GM12801 (cell line): Measurements from ENCODE around the gene MCOLN3.

ENCODE experiments used
- TF ChIP-seq, protein P1 (sequence below): IDR thresholded peaks from one replicate; pipeline ENCODE4 v1.5.1; 2011; ENCODE audit warnings: control low read depth; ENCODE audit not compliant: insufficient read length; ENCODE audit errors: extremely low read depth

MCOLN3 gene

DNA sequence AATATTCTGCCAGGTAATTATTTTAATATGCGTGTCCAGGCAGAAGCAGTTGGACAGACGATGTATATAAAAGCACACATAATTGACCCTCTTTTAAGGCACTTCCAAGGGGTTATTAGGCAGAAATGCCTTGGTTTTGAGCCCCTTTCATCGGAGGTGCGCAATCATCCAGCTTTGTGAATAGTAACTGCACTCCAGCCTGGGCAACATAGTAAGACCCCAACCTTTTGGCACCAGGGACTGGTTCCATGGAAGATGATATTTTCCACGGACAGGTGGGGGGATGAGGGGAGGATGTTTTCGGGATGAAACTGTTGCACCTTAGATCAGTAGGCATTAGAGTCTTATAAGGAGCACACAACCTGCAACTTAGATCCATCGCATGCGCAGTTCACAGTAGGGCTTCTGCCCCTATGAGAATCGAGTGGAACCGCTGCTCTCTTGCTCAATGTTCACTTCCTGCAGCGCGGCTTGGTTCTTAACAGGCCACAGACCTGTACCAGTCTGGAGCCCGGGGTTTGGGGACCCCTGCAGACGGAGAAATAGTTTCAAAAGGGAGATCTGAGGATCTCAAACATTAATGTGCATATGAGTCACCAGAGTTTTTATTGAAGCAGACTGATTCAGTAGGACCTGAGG, 49.5 kb downstream of the MCOLN3 start:
- TF ChIP-seq, protein P1, sequence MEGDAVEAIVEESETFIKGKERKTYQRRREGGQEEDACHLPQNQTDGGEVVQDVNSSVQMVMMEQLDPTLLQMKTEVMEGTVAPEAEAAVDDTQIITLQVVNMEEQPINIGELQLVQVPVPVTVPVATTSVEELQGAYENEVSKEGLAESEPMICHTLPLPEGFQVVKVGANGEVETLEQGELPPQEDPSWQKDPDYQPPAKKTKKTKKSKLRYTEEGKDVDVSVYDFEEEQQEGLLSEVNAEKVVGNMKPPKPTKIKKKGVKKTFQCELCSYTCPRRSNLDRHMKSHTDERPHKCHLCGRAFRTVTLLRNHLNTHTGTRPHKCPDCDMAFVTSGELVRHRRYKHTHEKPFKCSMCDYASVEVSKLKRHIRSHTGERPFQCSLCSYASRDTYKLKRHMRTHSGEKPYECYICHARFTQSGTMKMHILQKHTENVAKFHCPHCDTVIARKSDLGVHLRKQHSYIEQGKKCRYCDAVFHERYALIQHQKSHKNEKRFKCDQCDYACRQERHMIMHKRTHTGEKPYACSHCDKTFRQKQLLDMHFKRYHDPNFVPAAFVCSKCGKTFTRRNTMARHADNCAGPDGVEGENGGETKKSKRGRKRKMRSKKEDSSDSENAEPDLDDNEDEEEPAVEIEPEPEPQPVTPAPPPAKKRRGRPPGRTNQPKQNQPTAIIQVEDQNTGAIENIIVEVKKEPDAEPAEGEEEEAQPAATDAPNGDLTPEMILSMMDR, result no peak

DNA sequence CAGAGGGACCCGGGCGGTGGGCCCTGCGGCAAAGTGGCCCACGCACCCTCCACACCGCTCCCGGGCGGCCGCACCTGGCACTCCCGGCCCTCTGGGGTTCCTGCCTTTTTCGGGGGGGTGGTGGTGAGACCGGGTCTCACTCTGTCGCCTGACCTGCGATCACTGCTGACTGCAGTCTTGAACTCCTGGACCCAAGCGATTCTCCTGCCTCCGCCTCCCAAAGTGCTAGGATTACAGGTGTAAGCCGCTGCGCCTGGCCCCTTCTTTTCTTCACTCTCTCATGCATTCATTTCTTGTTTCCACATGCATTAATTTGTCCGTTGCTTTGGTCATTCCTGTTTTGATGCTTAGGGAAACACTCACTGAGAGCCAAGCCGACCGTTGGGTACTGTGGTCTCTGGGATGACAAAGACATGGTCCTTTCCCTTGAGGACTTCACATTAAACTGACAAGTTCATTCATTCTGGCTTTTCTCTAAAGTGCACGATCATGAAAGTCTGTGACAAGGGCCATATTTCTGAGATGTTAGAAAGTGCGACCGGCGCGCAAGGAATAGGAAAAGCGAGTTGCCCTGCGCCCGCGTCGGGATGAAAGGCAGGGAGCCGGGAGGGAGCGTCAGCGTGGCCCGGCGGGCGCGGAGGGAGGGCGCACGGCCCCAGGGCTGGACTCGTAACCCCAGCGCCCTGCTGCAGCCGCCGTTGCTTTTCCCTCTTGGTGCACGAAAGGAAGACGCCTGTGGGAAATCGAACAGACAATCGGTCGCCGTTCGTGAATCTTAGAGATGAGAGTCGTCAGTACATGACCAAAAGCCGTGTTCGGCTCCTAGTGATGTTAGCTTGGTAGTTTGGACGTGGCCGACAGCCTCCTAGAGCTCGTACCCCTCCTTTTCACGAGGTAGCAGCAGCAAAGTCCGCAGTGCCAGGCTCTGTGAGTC, 50.4 kb downstream of the MCOLN3 start:
- TF ChIP-seq, protein P1, result no peak

DNA sequence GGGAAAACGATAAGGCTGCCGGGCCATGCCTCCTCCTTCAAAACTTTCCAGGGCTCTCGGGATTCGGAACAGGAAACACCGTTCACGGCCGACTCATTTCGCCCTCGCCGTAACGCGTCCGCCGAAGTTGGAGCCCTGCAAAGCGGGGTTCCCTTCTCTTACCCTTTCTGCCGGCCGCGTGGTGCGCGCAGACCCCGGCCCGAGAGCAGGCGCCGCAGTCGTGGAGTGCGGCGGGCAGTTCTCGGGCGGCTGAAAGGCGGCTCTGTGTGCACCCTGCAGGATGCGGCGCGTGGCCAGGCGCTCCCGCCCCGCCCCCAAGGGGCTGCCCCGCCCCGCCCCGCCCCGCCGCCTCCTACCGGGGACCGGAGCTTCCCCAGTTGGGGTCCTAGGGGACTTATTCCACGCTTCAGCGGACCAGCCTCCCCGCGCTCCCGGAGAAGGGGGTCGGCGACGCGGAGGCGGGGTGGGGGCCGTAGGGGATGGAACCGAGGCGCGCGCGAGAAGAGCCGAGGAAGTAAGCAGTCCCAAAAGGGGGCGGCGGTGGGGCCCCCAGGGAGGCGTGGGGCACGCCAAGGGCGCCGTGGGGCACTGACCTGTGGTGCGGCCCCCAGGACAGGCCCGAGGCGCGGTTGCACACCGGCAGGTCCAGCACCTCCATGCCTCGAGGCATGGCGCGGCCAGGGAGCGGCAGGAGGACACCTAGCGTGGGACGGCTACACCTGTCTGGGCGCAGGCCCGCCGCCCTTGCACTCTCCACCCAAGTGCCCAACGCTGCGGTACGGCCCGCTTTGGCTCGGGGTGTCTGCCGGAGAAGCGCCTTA, 51.2 kb downstream of the MCOLN3 start, which contains the start of gene MCOLN2:
Gene MCOLN2, minus strand, starts transcription at position 268 of the 821 bp plus-strand sequence. Its CDS starts 241 bp downstream, at position 27.
- TF ChIP-seq, protein P1, result no peak

DNA sequence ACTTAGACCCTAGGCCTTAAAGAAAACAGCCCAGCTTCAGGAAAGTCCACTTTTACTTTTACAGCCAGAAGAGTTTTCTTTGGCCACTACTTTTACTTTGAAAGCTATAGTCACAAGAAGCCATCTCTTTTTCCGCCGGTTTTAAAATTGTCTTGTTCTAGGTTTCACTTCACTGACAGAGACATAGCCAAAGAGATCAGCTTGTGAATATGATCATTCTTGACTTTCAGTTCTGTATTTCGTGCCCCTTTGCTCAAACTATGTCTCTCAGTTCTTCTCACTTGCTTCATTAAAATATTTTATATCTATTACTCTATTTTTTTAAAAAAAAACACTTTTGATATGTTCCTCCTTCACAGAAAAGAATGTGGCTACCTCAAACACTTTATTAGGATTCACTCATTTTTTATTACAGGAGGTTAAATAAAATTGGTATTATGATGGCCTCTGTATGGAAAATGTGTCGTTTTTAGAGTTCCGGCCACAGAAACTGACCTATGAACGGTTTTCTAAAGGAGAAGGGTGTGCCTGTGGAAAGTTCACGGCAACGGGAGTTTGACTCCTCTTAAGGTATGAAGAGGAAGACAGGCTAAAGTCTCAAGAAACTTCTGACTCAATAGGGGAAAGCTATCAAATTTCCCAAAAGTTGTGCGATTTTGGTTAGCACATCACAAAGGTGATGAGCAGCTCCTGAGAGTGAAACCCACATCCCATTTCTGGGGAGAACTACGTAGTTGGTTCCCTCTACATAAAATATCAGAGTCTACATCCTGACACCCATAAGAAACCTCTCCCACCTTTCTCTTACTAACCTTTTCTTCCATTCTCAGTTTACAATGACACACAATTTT, 52.6 kb downstream of the MCOLN3 start:
- TF ChIP-seq, protein P1, result no peak

DNA sequence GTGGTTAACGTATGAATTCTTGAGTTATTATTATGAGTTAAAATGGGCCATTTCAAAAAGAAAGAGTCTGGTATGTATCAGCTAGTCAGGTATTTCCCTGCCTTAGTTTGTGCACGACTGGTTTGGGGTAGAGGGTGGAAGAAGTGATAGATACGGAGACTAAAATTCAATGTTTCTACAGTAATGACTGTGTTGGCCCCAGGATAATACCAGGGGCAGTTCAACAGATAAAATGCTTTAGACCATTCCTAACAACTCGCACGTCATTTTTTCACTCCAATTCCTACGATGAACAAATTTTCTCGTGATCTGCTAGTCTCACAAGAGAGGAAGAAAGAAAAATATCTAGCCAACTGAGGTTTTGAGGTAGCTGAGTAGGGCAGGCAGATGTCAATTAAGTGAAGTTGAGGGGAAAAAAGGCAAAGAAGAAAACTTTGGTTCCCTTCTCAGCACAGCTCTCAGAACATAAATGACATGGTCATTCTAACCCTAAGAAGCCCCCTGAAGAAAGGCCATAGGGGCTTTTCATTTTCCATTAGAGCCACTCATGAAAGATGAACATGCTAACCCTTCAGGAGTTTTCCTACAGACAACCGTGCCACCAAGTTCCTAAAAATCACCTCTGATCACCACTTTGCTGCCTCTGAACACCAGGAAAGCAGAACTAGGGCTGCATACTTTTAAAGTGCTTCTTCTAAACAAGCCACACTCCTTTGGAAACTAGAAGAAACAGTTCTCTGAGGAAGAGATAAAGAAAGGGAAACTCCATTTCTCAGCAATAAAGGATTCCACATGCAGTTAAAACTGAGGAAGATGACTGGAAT, 57.0 kb downstream of the MCOLN3 start:
- TF ChIP-seq, protein P1, result no peak

DNA sequence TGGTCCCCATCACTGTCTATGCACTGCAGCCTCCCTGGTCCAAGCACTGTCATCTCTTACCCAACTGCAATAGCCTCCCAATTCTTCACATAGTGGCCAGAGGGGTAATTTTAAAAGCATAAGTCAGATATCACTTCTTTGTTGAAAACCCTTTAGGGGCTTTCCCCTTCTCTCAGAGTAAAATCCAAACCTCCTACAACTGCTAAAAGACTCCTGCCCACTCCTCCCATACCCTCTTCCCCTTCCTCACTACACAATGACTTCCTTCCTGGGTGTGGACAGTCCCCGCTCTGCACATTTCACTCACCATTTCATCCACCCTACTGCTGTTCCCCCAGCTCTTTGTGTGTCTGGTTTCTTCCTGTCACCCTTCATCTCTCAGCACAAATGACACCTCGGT, 59.7 kb downstream of the MCOLN3 start:
- TF ChIP-seq, protein P1, result no peak
